Mesenteric fat pad (tissue), 1 donor: ENCODE data around the gene CPT1B. TPM values are rescaled to one million over a fixed set of nuclear protein-coding genes. Genes with fewer than 3 reads are reported as not detected.
"Not testable (repeated sequence)": the region's sequence is repeated elsewhere in the genome, so short reads cannot be mapped to it uniquely, and the experiment has no call there.

Experiments
- DNase-seq: peaks from one replicate; pipeline ENCODE4 v3.0.0-alpha.2; 2020; ENCODE audit warnings: low spot score
- long read RNA-seq: library from polyadenylated mRNA; unstranded; transcript quantifications from one replicate; pipeline ENCODE4 v2.0.0, GENCODE V29; 2020
- total RNA-seq: library from RNA; stranded (reverse); fragmentation: NEBNext Ultra II Directional; extraction: Animal tissue kit (Norgen Biotek cat#: 25700); gene quantifications from one replicate; pipeline ENCODE4 v1.2.1, GENCODE V29; 2021
- donor health status: DM: yes; HTN: yes; CAD: no.

Gene CPT1B
- 10.4 TPM for total RNA-seq
- long read RNA-seq, partial matches to known transcripts = 0 of 4 reads
- long read RNA-seq, other reads (novel, unspliced or antisense) = 0 of 4 reads

DNA sequence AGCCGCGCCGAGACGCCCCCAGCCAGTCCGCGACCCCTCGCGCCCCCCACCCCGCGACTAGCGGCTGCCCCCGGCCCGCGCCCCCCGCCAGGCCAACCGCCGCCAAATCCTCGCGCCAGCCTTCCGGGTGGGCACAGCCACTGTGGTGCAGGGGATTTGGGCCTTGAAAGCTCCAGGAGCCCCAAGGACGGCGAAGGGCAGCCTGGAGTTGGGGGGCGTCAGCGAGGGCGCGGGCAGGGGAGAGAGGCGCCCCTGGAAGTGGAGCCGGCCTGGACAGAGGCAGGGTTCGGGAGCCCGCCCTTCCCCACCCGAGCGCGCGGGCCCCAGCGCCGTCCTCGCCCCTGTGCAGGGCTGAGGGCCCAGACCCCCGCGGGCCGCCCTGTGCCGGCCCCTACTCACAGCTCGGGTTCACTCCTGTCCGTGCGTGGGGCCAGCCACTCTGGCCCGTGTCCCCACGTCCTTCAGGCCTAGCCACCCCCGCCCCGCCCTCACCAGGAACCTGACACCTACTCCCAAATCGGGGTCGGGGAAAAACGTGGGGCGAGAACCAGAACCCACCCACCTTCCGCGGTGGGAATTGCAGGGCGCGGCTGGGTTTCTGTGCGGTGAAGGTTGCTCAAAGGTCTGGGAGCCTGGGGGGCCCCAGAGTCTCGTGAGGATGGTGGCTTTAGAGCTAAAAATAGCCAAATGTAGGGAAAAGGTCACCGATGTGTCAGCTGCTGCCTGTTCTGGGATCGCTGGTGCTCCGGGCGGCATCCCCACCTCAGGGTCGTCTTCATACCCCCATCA, at the start of gene CPT1B:
TSS of gene CPT1B (minus strand) at position 441 of the 789 bp plus-strand sequence. CDS start 512 bp downstream, outside the sequence.
- DNase-seq = no peak

DNA sequence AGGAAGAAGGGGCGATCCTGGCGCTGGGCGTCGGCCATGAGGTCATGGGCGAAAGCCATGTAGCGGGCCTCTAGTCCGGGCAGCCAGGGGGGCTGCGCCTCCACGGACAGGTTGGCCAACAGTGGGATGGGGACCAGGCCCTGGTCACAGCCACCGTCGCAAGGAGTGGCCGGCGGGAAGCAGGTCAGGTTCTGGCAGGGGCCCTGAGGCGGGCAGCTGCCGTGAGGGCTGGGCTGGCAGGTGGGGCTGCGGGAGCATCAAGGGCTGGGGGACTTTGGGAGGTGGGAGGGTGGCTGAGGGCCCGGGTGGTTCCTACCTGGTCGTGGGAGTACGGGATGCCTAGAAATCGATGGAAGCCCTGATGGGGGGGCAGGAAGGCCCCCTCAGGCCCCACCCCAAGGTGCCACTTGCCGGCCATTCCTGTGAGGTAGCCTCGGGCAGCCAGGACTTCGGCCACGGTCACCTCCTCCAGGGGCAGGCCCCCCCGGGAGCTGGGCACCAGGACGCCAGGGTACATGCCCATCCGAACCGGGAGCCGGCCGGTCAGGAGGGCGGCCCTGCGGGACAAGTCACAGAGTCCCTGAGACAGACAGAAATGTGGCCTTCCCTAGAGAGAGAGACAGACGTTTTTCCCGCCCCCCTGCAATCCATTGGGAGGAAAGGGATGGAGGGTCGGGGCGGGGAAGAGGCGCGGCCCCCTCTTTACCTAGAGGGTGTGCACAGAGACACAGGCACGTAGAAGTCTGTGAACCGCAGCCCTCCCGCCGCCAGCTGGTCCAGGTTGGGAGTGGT, 48.8 kb upstream of the CPT1B start:
- DNase-seq = peak; percentile 86

DNA sequence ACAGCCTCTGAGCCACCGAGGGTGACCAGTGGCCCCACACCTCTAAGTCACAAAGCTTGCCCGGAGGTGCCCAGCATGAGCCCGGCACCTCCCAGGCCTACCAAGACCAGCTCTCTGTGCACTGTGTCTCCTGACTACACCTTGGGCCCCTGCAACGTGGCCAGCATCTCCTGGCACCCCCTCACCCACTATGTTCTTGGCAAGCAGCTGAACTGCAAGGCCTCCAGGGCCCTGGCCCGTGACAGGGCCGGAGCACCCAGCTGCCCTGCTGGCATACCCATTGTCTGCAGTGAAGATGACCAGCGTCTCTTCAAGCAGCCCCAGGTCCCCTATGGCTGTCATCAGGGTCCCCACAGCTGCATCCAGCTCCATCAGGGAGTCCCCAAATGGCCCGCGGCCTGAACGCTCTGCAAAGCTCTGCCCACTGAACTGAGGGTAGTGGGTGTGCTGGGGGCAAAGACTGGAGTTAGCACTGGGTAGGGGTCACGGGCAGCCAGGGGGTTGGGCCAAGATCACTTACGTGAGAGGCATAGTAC, 48.2 kb upstream of the CPT1B start:
- DNase-seq = peak; percentile 86

DNA sequence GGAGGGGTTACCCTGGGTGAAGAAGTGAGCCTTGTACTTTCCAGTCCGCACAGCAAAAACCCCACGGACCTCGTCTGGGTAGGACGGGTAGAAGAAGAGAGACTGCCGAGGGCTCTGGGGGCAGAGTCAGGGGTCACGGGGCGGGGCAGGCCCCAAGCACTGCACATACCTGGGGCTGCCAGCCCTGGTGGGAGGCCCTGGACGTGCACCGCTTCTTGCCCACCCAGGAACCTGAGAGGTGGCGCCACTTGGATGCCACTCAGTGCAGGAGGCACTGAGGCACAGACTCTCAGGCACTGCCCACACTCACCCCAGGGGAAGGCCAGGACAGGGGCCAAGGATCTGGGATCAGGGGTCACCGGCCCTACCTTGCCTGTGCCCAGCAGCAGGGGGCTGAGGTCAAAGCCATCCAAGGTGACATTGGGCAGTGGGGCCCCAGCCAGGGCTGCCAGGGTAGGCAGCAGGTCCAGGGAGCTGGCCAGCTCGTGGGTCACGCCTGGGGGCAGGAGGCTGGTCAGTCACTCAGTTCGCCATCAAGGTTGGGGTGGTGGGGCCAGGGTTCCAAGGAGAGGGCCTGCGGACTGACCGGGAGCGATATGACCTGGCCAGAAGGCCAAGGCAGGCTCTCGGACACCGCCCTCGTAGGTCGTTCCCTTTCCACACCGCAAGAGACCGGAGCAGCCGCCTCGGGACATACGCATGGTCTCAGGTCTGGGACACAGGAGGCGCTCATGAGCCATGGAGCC, 47.5 kb upstream of the CPT1B start:
- peak; percentile 88 for DNase-seq

DNA sequence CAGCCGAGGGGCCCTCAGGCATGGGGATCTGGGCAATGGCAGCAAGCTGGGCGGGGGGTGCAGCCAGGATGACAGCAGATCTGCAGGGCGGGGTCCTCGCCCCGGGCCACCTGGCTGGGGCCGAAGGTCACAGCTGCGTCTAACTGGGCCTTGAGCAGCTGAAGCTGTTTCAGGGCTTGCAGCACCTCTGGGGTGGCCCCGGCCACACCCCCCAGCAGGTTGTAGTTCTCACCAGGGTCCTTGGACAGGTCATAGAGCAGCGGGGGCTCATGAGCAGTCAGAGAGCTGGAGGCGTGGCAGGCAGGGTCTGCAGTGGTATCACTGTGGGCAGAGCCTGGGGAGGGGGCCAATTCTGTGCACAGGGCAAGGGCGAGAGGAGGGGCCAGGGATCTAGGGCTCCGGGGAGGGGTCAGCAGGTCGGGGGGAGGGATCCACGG, 46.9 kb upstream of the CPT1B start:
- DNase-seq = peak; percentile 86

DNA sequence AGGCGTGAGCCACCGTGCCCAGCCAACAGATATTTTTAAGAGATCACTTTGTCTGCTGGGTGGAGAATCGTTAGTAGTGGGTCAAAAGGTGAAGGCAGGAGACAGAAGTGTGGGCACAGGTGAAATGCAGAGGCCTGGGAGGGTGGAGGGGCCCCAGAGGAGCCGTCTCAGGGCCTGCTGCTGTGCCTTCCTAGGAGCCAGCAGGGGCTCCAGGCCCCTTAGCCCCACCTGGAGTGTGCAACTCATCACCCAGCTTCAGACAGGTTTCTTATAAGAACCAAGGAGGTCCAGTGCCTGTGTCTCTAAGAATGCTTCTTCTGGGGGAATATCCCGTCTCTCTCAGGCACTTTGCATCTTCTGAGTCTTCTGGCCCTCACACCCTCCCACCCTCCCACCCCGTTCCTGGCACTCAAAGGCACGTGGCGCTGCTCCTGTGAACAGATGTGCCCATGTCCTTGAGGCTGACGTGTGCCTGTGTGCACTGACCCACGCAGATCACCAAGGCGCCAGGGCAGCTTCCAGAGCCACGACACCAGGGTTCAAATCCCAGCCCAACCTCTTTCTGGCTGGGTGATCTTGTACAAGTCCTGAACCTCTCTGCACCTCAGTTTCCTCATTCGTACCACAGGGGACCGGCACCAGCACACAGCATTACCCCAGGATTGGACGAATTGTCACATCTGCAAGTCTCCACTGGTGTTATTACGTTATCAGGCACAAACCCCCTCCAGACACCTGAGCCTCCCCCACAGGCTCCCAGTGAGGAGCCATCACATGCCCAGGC, 46.3 kb upstream of the CPT1B start:
- DNase-seq = no peak

DNA sequence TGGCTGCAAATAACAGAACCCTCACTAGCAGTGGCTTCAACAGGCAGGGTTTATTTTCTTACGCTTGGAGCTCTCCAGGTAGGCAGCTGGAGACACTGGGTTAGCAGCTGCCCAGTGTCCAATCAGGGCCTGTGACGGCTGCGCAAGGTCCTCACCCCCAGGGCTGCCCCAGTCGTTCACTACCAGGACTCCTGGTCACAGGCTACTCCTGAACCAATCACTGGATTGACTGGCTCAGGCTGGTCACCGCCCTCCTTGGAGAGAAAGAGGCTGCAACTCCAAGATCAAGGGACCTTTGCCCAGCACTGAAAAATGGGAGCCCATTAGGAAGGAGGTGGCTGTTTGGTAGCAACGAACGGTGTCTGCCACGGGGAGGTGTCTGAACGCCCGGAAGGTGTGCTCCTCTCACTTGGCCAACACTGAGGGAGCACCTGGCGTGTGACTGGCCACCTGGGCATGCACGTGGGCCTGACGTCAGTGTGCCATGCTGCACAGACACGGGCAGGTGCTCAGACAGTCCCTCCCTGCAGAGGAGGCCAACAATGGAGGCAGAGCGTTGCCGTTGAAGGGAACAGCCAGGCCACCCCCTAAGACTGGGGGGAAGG, 44.6 kb upstream of the CPT1B start:
- no peak for DNase-seq

DNA sequence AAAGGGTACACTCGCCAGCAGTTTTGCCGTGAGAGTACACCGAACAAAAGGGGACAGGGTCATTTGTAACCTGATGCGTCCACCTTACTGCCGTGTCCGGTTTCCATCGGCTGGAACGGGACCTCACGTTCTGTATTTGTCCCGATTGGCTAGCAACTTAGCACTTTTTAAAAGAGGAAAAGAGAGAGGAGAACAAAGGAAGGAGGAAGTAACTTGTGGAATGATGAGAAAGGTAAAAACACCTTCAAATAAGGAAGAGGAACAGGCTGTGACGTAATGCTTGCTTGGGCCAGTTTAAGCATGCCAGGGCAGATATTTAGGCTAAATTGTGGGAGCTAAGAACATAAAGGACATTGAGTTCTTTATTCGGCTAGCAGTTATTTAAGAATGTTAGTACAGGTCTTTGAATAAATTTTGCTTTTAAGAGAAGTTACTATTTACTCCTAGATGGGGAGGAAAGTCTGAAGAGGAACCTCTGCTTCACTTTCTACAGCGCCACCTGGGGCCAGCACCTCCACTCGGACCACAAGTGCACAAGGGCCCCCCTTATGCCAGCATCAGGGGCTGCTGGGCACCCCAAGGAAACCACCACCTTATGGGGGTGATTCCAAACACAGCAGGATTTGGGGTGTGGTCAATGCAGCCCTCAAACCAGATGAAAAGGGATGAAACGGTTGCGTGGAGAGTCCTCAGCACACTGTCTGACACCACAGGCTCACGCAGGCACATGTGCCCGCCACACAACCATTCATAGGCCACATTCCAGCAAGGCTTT, 43.9 kb upstream of the CPT1B start:
- DNase-seq = no peak

DNA sequence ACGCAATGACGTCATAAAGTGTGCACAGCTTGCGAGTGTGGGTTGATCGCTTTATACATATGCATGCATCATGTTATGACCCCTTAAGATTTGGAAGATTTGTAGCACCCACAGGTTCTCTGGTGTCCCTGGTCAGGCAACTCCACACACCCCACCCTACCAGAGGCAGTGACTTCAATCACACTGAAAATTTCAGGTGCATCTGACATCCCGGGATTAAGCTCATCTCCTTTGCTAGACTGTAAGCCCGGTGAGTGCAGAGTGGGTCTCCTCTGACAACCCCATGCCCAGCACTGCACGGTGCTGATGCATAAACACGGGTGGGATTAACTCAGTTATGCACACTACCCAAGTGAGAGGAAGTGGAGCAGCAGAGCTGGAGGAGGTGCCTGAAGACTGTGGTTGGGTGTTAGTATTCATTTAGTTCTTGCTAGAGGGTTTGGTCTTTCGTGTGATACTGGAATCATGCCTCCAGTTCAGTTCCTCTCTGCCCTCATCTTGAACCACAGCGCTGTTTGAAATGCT, 43.2 kb upstream of the CPT1B start:
- DNase-seq = no peak

DNA sequence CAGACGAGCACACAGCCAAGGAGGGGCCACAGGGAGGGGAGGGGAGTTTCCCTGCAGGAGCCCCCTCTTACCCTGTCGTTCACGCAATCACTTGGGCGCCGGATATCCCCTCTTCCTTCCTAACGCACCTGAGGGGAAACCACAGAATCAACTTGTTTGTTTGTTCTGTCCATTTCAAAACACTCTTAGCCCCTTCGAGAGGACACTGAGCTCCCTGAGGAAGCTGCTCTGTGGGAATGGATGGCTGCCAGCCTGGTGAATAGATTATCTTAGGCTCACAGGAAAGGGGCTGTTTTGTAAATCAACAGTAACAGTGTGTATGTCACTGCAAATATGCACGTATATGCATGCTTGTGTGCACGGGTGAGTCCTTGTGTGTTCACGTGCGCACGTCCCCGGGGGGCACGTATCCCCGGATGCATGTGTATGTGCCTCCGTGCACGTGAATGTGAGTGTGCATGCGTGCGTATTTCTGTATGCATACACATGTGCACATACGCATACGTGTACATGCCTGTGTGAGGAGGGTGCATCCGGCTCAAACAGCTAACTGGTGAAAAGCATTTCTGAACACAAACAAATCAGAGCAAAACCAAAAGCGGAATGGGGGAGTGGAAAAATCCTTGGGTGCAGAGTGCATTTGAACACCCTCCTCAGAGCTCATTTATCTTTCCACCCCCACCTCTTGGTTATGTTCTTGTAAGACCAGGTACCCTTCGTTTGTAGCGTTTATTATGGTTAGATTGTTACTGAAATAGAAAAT, 42.5 kb upstream of the CPT1B start:
- no peak for DNase-seq

DNA sequence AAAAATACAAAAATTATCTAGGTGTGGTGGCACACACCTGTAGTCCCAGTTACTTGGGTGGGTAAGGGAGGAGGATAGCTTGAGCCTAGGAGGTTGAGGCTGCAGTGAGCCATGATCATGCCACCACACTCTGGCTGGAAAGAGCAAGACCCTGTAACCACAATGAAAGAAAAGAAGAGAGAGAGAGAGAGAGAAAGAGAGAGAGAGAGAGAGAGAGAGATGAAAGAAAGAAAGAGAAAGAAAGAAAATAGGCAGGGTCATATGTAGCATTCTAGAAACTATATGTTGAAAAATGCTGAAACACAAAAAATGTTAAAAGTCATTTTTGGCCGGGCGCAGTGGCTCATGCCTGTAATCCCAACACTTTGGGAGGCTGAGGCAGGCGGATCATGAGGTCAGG, 36.1 kb upstream of the CPT1B start:
- DNase-seq = not testable (repeated sequence)

DNA sequence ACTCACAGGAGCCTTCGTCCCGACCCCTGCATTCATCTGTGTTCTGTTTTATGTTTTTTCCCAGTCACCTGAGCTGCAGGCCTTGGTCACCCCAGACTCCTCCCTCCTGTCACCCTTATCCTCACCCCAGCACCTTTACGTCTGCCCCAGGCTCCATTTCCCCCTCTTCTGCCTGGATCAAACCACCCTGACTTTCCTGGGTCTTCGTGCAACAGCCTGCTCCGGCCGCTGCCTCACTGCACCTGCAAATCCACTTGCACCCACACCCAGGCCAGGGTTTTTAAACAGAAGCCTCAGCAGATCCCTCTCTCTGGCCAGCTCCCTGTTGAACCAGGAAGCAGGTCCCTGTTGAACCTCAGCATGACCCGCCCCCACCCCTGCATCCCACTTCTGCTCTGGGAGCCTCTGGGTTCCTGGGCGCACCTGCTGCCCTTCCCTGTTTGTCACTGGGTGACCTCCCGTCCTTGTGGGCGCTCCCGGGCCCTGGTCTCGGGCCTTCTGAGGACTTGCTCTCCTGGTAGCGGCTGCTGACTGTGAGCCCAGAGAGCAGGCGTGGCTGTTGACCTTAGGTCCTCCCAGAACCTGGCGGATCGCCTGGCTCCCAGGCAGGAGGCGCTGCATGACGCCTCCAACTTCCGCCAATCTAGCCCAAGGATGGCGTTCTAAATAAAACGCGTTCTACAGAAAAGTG, 35.2 kb upstream of the CPT1B start:
- DNase-seq = peak; percentile 89

DNA sequence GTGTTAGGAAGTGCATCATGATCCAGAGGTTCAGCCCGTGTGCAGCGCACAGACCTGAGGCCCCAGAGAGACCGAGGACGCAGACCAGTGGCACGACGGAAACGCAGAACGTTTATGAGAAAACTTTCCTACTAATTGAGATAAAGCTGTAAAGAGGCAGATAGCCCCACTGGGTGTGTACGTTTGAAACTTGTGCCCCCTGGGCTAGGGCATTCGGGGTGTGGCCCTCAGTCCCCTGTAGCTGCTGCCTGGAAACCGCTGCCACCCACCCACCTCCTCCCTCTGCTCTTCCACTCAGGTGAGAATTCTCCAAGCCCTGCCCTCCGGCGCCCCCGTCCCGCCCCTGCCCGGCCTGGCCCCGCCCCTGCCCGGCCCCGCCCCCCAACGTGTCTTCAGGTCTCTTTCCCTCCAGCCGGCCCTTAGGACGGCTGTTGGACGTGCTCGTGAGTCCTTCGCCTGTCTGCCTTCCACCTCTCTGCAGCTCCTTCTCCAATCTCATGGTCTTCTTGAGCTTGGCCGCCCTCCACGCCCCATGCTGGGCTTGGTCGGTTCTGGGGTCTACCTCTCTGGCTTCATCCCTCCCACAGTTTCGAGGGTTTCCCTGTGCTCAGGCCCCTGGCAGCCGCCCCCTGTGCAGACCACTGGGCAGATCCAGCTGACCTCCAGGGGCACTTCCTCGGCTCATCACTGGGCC, 34.4 kb upstream of the CPT1B start:
- DNase-seq = no peak

DNA sequence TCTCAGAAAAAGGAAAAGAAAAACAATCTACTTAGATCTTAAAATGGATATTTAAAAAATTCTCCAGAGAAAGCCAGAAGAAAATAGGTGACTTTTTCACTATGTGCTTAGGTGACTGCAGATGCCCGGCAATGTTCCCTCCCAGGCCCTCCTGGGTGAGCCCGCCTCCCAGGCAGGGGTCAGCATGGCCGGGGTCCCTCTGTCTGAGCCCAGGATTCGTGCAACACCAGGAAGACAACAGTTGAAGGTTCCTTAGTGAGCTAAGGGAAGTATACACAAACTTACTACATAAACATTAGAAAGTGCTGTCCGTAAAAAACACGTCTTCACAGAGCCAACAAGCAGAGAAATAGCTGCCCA, 33.9 kb upstream of the CPT1B start:
- no peak for DNase-seq

DNA sequence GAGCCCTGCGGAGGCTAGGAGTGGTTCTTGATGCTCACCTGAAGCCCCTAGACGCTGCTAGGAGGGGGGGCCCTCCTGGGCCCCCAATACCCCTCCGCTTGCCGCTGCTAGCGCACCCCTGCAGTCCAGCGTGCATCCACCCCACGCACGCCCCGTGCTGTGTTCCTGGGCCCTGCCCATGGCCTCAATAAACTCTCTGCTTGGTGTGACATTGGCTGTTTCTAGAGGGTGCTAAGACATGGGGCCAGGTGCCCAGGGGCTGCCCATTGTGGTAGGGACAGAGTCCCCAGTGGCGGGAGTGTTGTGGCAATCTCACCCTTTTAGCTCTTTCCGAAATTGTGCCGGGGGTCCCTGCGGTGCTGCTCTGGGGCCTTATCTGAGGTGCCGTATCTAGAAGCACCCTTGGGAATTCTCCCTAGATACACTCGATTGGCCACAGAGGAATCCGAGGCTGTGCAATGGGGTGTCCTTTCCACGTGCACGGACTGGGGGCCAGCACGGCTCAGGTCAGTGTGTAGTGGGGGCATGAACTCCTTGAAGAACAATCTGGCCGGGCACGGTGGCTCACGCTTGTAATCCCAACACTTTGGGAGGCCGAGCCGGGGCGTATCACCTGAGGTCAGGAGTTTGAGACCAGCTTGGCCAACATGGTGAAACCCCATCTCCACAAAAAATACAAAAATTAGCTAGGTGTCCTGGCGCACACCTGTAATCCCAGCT, 33.3 kb upstream of the CPT1B start:
- DNase-seq = peak; percentile 84

DNA sequence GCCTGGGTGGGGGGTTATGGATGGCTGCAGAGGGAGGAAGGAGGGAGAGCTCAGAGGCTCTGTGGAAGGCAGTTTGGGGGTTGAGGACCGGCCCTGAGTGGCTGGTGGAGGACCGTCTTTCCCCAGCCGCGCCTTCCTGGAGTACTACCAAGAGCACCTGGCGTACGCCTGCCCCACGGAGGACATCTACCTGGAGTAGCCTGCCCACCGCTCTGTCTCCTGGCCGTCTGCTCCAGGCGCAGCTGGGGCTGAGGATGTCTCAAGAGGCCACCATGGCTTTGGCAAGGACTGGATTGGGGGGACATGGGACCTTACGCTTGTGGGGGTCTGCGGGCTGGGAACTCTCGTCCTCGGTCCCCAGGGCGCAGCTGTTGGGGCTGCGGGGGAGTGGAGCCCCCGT, 32.4 kb upstream of the CPT1B start:
- peak; percentile 83 for DNase-seq
